Measurements from ENCODE around the gene LYPLAL1. TPM values are rescaled to one million over a fixed set of nuclear protein-coding genes. Genes with fewer than 3 reads are reported as not detected.
"Not testable (repeated sequence)": the region's sequence is repeated elsewhere in the genome, so short reads cannot be mapped to it uniquely, and the experiment has no call there.

The LYPLAL1 gene
- polyA plus RNA-seq, 3 donors: 54.5 to 68.4 (median 60.5) TPM

DNA sequence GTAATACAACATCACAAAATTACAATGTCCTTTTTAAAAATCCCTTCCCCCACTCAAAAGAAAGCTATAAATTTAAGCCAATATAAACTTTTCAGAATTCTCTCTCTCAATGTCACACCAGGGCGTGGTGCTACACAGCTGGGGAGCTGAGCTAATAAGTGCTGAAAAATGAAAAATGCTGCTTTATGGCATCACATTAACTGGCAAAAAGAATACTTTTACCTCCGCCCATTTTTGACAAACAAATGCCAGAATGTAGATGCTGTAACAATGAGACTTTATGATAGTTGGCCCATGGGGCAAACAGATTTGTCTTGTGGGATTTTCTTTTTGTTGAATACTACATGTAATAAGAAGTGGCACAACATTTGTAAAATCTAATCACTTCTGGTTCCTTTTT lies 12.7 kb upstream of the LYPLAL1 start:
- DNase-seq (ENCODE audit: low read depth in 3 of 3, low spot score in 2 of 3): no peak

DNA sequence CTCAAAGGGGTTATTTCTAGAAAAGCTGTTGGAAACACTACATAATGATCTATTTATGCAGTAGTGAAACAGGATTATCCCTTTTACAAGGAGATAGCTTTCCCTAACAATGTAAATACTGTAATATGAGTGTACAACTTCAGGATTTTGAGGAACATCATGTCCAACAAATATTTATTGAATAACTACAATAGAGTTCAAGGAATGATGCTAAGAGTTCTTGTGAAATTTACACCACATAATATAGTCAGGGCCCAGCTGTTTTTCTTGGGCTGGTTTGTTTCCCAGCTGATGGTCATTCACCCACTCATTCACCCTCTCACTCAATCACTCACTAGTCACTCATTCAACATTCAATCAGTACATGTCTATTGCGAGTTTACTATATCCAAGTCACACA lies 12.3 kb upstream of the LYPLAL1 start:
- DNase-seq (ENCODE audit: low read depth in 3 of 3, low spot score in 2 of 3): no peak

DNA sequence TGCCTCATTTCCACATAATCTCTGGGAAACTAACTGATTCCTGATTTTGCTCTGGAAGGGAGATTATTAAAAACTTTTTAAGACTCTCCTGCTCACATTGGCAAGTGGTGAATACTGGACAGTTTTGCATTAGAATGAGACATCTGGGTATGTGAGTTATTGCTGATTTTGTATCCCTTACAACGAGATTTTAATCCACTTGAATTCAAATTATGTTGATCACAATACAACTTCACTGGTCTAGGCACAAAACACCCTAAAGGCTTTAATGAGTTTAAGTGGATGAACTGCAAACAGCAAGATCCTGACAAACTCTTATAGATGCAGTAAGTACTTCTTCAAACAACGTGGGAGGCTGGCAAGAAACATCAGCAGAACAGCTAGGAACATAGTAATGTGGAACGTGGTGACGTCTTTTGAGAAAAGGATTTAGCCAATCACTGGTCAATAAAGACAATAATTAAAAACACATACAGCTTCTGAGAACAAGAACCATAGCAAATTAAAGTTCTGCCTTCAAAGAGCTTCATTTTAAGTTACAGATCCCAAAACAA lies 10.2 kb upstream of the LYPLAL1 start:
- no peak for DNase-seq (ENCODE audit: low read depth in 3 of 3, low spot score in 2 of 3)

DNA sequence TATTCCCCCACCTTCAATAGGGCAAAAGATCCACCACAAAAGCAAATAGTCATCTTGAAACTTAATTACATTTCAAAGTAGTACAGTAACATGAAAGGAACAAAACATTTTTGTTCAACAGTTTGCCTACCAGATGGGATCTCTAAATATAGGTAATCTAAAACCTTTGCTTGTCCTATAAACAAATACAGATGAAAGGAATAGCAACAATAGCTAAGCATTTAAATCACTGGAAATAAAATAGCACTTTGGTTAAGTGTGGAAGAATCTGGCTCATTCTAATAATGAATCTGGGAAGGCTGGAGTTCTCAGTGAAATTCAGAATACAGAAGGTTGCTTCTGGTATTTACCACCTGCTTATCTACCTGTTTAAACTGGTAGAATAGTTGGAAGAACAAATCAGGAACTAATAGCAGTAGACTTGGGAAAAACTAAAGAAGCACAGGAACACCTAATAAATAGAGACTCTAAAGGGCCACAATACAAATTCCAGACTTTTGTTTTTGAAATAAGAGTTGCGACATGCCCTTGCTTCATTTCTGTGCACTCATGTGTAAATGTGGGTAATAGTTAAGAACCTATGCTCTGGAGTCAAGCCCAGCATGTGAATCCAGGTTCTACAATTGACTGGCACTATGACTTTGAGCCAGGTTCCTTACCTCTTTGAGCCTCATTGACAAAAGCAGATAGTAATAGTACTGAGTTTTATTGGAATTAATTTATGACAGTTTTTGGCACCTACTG lies 2.3 kb upstream of the LYPLAL1 start:
- no peak for DNase-seq (ENCODE audit: low read depth in 3 of 3, low spot score in 2 of 3)

DNA sequence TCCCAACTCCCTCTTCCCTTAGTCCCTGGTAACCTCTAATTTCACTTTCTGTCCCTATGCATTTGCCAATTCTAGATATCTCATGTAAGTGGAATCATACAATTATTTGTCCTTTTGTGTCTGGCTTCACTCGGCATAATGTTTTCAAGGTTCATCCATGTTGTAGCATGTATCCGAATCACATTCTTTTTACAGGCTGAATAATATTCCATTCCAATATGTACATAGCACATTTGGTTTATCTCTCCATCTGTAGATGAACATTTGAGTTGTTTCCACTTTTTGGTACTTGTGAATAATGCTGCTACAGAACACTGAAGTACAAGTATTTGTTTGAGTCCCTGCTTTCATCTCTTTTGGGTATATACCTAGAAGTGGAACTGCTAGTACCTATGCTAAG lies 857 bp upstream of the LYPLAL1 start:
- DNase-seq (ENCODE audit: low read depth in 3 of 3, low spot score in 2 of 3): no peak

DNA sequence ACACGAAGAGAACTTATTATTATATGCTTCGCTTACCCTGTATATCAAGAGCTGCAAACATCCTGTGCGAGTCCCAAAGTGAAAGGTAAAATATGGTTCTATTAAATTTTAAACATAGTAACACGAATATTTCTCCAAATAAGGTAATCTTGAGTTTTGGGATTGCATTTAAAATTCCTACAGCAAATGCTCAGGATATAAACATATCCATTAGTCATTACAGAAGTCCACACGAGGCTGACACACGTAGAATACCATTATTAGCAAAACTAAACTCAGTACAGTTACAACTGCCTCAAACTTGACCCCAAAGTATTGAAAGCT lies 282 bp upstream of the LYPLAL1 start:
- DNase-seq (ENCODE audit: low read depth in 3 of 3, low spot score in 2 of 3): no peak

DNA sequence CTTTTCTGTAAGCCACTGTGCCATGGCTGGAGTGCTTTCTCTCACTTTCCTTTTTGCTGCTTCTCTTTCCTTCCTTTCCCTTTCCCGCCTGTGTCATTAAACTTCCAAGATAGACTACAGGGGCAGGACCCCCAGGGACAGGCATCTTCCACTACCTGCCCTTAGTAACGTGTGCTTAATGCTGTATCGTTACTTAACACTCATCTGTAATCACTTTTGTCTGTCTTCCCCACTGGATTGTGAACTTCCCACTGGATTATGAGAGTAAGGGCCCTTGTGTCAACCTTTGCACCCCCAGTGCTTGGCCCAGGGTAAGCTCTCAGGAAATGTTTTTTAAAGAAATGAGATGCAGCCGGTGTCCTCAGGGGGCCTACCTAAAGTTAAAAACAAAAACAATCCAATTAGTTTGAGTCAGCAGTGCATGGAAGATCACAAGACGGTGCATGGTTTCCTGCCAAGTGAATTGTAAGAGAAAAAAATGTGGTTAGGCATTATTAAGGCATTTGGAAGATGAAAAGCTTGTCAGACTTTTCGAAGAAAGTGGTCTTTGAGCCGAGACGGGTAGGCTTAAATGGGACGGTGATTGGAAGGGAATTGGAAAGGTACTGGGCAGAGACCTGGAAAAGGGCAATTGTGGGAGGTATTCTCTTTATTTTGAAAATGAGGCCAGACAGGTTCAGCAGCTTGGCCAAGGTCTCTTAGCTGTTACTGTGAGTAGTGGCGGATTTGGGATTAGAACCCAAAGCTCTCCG lies 958 bp downstream of the LYPLAL1 start:
- peak in 2 of 3 donors; percentile 30 to 31 for DNase-seq (ENCODE audit: low read depth in 3 of 3, low spot score in 2 of 3)

DNA sequence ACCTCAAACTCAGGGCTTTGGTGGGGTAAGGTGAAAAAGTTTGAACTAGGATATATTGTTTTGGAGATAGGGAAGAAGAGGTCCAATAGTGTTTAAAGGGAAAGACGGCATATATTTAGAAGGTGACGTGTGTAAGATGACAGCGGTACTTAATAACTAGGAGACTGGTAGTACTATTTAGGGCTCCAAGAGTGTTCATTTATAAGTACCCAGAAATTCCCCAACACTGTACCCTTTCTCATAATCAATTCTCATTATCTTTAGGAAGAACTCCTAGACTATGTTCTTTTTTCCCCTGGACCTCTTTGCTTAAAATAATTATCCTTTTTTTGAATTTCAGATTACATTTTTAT lies 1.5 kb downstream of the LYPLAL1 start:
- no peak for DNase-seq (ENCODE audit: low read depth in 3 of 3, low spot score in 2 of 3)

DNA sequence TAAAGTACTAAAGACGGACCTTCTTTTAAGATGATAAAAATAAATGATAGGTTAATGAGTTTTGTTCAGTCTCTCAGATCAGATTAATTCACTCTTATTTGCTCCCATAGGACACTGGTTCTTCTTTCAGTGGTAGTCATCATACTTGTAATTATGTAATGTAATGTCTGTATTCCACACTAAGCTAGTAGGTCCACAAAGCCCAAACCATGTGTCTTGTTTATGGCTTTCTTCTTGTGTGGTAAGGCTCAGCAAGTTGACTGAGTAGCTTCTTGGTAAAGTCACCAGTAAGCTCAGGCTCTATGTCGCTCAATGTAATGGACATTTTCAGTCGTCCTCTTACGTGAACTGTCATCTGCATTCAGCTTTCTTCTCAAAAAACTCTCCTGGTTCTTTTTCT lies 2.5 kb downstream of the LYPLAL1 start:
- DNase-seq (ENCODE audit: low read depth in 3 of 3, low spot score in 2 of 3): no peak

DNA sequence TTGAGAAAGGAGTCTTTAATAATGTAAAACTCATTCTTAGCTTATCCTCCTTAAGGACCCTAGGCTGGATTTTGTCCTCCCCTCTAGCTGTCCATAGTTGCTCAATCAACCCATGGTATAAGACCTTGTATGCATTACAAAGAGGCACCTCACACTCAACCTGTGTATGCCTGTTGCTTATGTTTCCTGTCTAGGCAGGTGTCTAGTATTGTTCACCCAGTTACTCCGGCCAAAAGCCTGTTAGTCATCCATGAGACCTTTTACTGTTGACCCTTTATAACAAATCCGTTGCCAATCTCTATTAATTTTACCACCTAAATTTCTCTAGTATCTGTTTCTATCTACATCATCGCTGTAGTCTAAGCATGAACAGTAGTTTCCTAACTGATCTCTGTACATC lies 3.7 kb downstream of the LYPLAL1 start:
- no peak for DNase-seq (ENCODE audit: low read depth in 3 of 3, low spot score in 2 of 3)

DNA sequence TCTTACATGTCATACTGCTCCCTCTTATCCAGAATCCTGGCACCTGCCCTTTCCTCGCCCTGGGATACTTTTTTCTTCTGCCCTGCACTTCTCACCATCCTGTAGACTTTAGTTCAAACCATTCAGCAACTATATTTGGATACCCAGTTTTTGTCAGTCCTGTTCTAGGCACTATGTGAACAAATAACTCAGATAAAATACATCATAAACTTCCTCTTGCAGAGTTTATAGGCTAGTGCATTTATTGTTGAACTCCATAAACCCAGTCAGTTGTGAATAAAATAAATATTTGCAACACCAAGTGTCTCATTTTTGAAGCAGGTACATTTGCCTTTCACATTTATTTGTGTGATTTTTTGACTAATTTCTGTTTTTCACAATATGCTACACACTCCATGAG lies 4.3 kb downstream of the LYPLAL1 start:
- DNase-seq (ENCODE audit: low read depth in 3 of 3, low spot score in 2 of 3): no peak

DNA sequence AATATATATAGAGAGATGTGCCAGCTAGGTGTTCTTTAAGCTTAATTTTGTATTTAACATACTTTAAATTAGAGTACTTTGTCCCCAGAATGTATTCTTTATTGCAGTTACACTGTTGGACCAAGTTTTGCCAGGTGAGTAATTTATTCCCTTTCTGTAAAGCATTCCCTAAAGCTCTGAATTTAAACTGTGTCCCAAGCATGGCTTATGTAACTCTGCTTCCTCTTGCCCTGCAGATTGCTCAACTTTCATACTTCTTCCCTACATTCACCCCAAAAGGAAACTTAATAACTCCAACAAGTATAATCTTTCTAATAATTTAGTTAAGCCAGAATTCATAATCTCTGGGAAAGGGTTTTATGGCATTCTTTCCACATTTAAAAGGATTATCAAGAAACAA lies 5.6 kb downstream of the LYPLAL1 start:
- no peak for DNase-seq (ENCODE audit: low read depth in 3 of 3, low spot score in 2 of 3)

DNA sequence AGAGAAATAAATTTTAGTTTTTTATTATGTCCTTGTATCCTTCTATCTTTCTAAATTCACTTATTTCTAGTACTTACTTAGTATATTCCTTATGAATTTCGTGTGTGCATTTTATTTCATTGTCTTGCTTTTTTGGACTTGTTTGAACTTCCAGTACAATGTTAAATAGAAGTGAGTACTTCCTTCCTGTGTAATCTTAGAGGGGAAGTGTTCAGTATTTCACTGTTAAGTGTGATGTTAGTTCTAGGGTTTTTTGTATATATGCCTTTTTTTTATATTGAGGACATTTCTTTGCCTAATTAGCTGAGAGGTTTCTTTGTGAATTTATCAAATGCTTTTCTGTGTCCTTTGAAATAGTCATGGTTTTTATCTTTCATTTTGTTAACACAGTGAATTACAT lies 10.7 kb downstream of the LYPLAL1 start:
- DNase-seq (ENCODE audit: low read depth in 3 of 3, low spot score in 2 of 3): no peak

DNA sequence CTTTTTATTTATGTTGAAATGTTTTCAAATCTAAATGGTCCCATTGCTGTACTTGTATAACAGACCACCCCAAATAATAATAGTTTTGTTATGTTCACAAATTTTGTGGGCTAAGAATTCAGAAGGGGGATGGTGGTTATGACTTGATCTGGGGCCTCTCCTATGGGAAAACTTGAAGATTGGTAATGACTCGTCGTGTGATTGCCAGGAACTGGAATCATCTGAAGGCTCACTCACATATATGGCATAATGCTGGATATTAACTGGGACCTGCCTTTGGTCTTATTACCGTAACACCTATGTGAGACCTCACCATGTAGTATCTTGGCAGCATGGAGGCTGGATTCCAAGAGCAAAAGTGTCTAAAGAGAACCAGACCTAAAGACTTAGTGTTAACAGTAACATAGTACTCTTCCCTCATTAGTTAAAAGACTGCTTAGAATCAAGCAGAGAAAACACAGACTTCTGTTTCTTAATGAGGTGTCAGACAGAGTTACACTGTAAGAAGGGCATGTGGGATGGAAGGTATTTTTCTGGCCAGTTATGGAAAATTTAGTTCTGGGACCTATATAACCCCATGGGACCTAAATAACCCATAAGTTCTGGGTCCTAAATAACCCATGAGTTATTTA lies 11.9 kb downstream of the LYPLAL1 start:
- no peak for DNase-seq (ENCODE audit: low read depth in 3 of 3, low spot score in 2 of 3)

DNA sequence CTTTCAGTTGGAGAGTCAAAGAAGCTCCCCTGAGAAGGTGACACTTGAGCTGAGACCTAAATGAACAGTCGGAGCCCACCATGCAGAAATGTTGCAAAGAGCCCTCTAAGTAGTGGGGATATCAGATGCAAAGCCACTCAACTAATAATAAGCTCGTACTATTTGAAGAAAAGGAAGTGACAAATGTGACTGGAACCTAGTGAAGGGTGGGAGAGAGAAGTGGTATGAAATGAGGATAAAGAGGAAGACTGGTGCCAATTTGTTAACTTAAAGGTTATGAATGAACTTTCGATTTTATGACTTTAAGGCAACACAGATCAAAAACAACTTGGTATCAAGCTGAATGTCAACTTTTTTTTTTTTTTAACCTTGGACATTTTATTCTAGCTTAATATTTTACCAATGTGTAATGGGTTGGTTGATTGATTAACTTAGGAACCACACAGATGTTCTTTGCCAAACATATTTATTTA lies 14.7 kb downstream of the LYPLAL1 start:
- no peak for DNase-seq (ENCODE audit: low read depth in 3 of 3, low spot score in 2 of 3)

DNA sequence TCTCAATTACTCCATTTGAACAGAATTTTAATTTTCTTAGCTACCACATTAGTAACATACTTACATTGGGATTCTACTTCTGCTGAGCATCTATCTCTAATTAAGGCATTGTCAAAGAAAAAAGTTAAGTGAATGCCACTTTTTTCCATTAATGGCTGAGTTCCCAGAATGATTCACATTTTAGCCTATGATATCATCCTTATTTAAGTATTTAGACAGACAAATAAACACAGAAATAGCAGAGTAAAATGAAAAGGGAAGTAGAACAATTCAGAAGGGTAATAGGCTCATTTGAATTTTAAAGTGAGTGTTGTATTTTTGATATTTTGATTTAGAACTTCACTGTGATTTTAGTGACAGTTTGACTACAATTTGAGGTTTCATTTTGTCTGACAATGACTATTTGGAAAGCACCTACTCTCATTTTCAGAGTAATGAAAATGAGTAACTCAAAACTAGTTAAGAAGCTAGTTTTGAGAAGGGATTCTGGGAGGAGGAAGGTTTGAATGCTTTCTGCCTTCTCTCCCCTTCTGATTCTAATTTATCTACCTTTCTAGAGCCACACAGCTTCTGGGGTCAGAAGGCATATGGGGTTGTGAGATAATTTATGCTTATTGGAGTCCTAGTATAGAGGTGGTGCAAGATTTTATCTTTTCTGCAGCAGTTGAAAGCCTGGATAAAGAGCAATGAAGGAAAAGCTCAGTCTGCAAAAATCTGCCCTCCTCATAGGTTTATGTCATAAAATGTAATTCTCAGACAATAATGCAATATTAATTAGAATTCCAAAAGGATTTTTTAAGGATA lies 15.5 kb downstream of the LYPLAL1 start:
- peak in 1 of 3 donors; percentile 33 for DNase-seq (ENCODE audit: low read depth in 3 of 3, low spot score in 2 of 3)

DNA sequence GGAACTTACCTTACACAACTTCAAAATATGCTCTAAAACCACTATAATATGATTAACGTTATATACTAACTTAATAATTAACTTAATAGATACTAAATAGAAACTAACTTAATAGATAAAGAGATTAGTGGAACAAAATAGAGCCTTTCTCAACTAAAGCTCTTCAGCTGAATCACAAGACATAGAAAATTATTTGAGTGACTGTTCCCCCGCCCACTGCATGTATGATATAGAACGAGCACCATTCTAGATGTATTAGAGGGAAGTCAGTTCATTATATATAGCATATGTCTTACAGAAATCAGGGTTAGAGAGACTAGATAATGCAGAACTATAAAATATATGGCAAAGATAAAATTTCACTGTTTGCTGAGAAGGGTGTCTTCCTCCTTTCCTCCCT lies 16.3 kb downstream of the LYPLAL1 start:
- DNase-seq (ENCODE audit: low read depth in 3 of 3, low spot score in 2 of 3): no peak

DNA sequence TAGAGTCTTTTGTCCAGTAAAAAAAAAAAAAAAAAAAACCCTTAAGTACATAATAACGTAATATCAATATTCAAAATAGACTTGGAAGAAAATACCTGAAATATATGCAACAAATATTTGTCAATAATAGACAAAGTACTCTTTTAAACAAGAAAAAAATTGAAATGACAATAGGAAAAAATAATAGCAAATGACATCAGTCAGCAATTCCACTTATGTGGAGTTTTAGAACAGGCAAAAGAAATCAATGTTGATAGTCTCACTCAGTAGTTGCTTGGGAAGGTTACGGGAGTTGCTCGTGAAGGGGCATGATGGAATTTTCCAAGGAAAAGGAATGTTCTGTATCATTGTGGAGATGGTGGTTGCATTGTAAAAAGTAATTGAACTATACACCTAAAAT lies 16.9 kb downstream of the LYPLAL1 start:
- DNase-seq (ENCODE audit: low read depth in 3 of 3, low spot score in 2 of 3): no peak

DNA sequence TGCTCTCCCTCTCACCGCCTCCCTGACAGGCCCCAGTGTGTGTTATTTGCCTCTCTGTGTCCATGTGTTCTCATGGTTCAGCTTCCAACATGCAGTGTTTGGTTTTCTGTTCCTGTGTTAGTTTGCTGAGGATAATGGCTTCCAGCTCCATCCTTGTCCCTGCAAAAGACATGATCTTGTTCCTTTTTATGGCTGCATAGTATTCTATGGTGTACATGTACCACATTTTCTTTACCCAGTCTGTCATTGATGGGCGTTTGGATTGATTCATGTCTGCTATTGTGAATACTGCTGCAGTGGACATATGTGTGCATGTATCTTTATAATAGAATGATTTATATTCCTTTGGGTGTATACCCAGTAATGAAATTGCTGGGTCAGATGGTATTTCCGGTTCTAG lies 22.2 kb downstream of the LYPLAL1 start:
- not testable (repeated sequence) for DNase-seq (ENCODE audit: low read depth in 3 of 3, low spot score in 2 of 3)

DNA sequence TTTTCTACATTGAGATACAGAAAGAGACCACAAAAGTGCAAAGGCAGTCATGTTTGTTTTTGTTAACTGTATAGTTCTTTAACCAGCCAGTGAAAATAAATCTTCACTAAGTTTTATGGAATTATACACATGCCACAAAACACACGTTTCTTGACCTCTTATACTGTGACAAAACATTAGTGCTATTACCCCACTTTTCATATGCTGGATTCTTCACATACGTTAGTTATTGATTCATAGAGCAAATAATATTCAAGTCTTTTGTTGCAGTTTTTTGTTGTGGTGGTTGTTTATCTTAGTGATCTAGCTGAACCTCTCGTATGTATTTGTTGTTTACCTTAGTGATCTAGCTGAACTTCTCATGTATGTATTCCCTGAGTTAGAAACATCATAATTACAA lies 28.0 kb downstream of the LYPLAL1 start:
- DNase-seq (ENCODE audit: low read depth in 3 of 3, low spot score in 2 of 3): no peak

DNA sequence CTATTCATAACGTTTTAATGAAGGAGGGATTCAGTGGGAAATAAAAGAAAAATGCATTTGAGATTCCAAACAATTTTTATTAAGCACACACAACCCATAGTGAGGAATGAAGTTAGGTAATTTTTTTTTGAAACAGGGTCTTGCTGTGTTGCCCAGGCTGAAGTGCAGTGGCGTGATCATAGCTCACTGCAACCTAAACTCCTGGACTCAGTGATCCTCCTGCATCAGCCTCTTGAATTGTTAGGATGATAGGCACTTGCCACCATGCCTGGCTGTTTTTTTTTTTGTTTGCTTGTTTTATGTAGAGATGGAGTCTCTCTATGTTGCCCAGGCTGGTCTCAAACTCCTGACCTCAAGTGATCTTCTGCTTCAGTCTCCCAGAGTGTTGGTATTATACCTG lies 28.9 kb downstream of the LYPLAL1 start:
- DNase-seq (ENCODE audit: low read depth in 3 of 3, low spot score in 2 of 3): no peak
